ENCODE data around the gene ZC2HC1C. TPM values are rescaled to one million over a fixed set of nuclear protein-coding genes. Genes with fewer than 3 reads are reported as not detected.

ZC2HC1C gene
- total RNA-seq, 4 donors from 2014 or later: 0.32 to 5.9 (median 1.2) TPM

- peaks cover 23% of the 10 kb centered on the region for H3K4me1 ChIP-seq
- no peaks in the 10 kb centered on the region for H3K27me3 ChIP-seq
- DNase-seq (ENCODE audit: low spot score in 2 of 2): no peak
- H3K36me3 ChIP-seq: peaks cover 7% of the 10 kb centered on the region
- H3K4me3 ChIP-seq: no peak overlapping the region
- TF ChIP-seq CTCF (IDR thresholded peaks at IDR 0.05): no peak
- TF ChIP-seq POLR2AphosphoS5 (IDR thresholded peaks at IDR 0.05): no peak
- no peak for TF ChIP-seq POLR2A (IDR thresholded peaks at IDR 0.05)
- no peak for TF ChIP-seq EP300 (IDR thresholded peaks at IDR 0.05)
- no peaks in the 10 kb centered on the region for H3K9me3 ChIP-seq
- no peak overlapping the region for H3K27ac ChIP-seq
- 29% methylated on average over 6 of the region's 6 CpGs for WGBS
Observed at GRCh38 chr14:75042035-75042434, 27.4 kb upstream of the ZC2HC1C start.

DNA sequence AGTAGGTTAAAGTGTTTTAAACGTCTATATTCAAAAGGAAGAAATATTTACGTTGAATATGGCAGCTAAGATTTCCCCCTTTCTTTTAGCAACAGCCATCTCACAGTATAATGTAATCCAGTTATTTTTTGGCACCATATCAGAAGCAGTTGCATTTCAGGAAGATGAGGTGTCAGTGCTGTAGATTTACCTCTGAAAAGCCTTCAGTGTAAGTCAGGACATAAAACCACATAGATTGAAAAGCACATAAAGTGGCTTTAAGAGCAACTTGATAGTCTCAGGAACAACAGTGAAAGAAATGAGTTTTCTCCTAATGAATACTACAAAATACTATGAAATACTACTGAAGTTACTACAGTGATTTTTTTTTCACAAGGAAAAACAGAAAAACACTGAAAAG lies 25.1 kb upstream of the ZC2HC1C start:
- no peaks in the 10 kb centered on the region for H3K27me3 ChIP-seq
- no peaks in the 10 kb centered on the region for H3K9me3 ChIP-seq
- H3K4me1 ChIP-seq: peaks cover 38% of the 10 kb centered on the region
- H3K4me3 ChIP-seq: no peak overlapping the region
- WGBS: 18% methylated on average over 2 of the region's 2 CpGs
- H3K36me3 ChIP-seq: no peaks in the 10 kb centered on the region
- no peak for TF ChIP-seq CTCF (IDR thresholded peaks at IDR 0.05)
- TF ChIP-seq EP300 (IDR thresholded peaks at IDR 0.05): no peak
- no peak for TF ChIP-seq POLR2A (IDR thresholded peaks at IDR 0.05)
- no peak for TF ChIP-seq POLR2AphosphoS5 (IDR thresholded peaks at IDR 0.05)
- no peak overlapping the region for H3K27ac ChIP-seq
- DNase-seq (ENCODE audit: low spot score in 2 of 2): no peak

GRCh38 chr14:75044752-75045151 lies 24.7 kb upstream of the ZC2HC1C start:
- no peak for DNase-seq (ENCODE audit: low spot score in 2 of 2)
- no peak overlapping the region for H3K4me3 ChIP-seq
- peaks cover 39% of the 10 kb centered on the region for H3K4me1 ChIP-seq
- no peaks in the 10 kb centered on the region for H3K9me3 ChIP-seq
- no peaks in the 10 kb centered on the region for H3K27me3 ChIP-seq
- no peaks in the 10 kb centered on the region for H3K36me3 ChIP-seq
- 60% methylated on average over 8 of the region's 8 CpGs for WGBS
- TF ChIP-seq EP300 (IDR thresholded peaks at IDR 0.05) (no peak), POLR2A (IDR thresholded peaks at IDR 0.05) (no peak), POLR2AphosphoS5 (IDR thresholded peaks at IDR 0.05) (no peak), CTCF (IDR thresholded peaks at IDR 0.05) (no peak)
- no peak overlapping the region for H3K27ac ChIP-seq

DNA sequence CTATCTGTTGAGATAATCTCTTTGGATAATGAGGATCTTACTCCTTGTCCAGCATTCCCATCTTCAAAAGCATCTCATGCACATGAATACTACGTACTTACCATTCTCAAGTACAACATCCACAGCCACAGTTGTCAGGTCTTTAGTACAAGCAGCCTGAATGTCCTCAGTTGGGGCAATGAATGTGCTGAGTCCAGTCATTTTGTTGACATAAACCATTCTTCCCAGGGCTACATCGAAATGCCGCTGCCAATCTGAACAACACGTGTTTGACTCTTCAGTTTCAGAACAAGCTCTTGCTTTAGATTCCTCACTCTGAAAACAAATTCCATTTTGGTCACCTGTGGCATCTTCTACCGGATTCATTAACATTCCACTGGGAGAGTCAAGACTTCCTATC lies 23.2 kb upstream of the ZC2HC1C start:
- no peaks in the 10 kb centered on the region for H3K36me3 ChIP-seq
- 94% methylated on average over 5 of the region's 5 CpGs for WGBS
- peaks cover 49% of the 10 kb centered on the region for H3K4me1 ChIP-seq
- DNase-seq (ENCODE audit: low spot score in 2 of 2): no peak
- no peak overlapping the region for H3K27ac ChIP-seq
- TF ChIP-seq EP300 (IDR thresholded peaks at IDR 0.05): no peak
- no peak for TF ChIP-seq CTCF (IDR thresholded peaks at IDR 0.05)
- no peak for TF ChIP-seq POLR2A (IDR thresholded peaks at IDR 0.05)
- no peak for TF ChIP-seq POLR2AphosphoS5 (IDR thresholded peaks at IDR 0.05)
- H3K9me3 ChIP-seq: no peaks in the 10 kb centered on the region
- no peaks in the 10 kb centered on the region for H3K27me3 ChIP-seq
- no peak overlapping the region for H3K4me3 ChIP-seq

- Histone ChIP-seq H3K9me3 (no peaks in the 10 kb centered on the region), H3K27ac (no peak overlapping the region), H3K36me3 (no peaks in the 10 kb centered on the region), H3K27me3 (no peaks in the 10 kb centered on the region), H3K4me1 (peaks cover 47% of the 10 kb centered on the region), H3K4me3 (no peak overlapping the region)
- 97% methylated on average over 3 of the region's 3 CpGs for WGBS
- TF ChIP-seq EP300 (IDR thresholded peaks at IDR 0.05): no peak
- no peak for DNase-seq (ENCODE audit: low spot score in 2 of 2)
Observed at GRCh38 chr14:75046899-75047298, 22.5 kb upstream of the ZC2HC1C start.

GRCh38 chr14:75047506-75047905 lies 21.9 kb upstream of the ZC2HC1C start:
- Histone ChIP-seq H3K27me3 (no peaks in the 10 kb centered on the region), H3K4me1 (peaks cover 42% of the 10 kb centered on the region), H3K9me3 (no peaks in the 10 kb centered on the region), H3K4me3 (no peak overlapping the region), H3K36me3 (no peaks in the 10 kb centered on the region), H3K27ac (peak overlapping the region; percentile 86)
- 80% methylated on average over 4 of the region's 4 CpGs for WGBS
- DNase-seq (ENCODE audit: low spot score in 2 of 2): no peak
- no peak for TF ChIP-seq POLR2AphosphoS5 (IDR thresholded peaks at IDR 0.05)
- no peak for TF ChIP-seq EP300 (IDR thresholded peaks at IDR 0.05)
- no peak for TF ChIP-seq POLR2A (IDR thresholded peaks at IDR 0.05)
- TF ChIP-seq CTCF (IDR thresholded peaks at IDR 0.05): no peak
